ENCODE results near the gene WIPF2. TPM values are rescaled to one million over a fixed set of nuclear protein-coding genes. Genes with fewer than 3 reads are reported as not detected.

Gene WIPF2
- polyA plus RNA-seq, 1 donor: 24.5 TPM

- no peak for DNase-seq
- Histone ChIP-seq H3K27ac (ENCODE audit: low read length) (peak overlapping the region; percentile 55), H3K4me3 (ENCODE audit: low read length) (peak overlapping the region; percentile 99), H3K36me3 (ENCODE audit: control insufficient read depth, insufficient read depth, low read length) (no peaks in the 10 kb centered on the region), H3K4me1 (ENCODE audit: control insufficient read depth, insufficient read depth, low read length) (peaks cover 82% of the 10 kb centered on the region), H3K9me3 (ENCODE audit: control insufficient read depth, low read depth, low read length) (no peaks in the 10 kb centered on the region), H3K27me3 (ENCODE audit: control insufficient read depth, insufficient read depth, low read length) (no peaks in the 10 kb centered on the region)
- no CpG with 5 or more reads among the region's 11 CpGs for WGBS (ENCODE audit: insufficient coverage, low lambda C conversion rate)
Measured at GRCh38 chr17:40319651-40320540, 100.8 kb downstream of the WIPF2 start.

- H3K4me1 ChIP-seq (ENCODE audit: control insufficient read depth, insufficient read depth, low read length): peaks cover 77% of the 10 kb centered on the region
- H3K36me3 ChIP-seq (ENCODE audit: control insufficient read depth, insufficient read depth, low read length): no peaks in the 10 kb centered on the region
- DNase-seq: peak in 1 of 2 donors; percentile 59
- H3K27me3 ChIP-seq (ENCODE audit: control insufficient read depth, insufficient read depth, low read length): no peaks in the 10 kb centered on the region
- peak overlapping the region; percentile 65 for H3K27ac ChIP-seq (ENCODE audit: low read length)
- H3K4me3 ChIP-seq (ENCODE audit: low read length): no peak overlapping the region
- WGBS (ENCODE audit: insufficient coverage, low lambda C conversion rate): no CpG with 5 or more reads among the region's 19 CpGs
- no peaks in the 10 kb centered on the region for H3K9me3 ChIP-seq (ENCODE audit: control insufficient read depth, low read depth, low read length)
Measured at GRCh38 chr17:40320756-40321523, 101.8 kb downstream of the WIPF2 start.

- no CpG with 5 or more reads among the region's 4 CpGs for WGBS (ENCODE audit: insufficient coverage, low lambda C conversion rate)
- H3K4me3 ChIP-seq (ENCODE audit: low read length): no peak overlapping the region
- no peak for DNase-seq
- H3K9me3 ChIP-seq (ENCODE audit: control insufficient read depth, low read depth, low read length): no peaks in the 10 kb centered on the region
- peaks cover 77% of the 10 kb centered on the region for H3K4me1 ChIP-seq (ENCODE audit: control insufficient read depth, insufficient read depth, low read length)
- no peaks in the 10 kb centered on the region for H3K36me3 ChIP-seq (ENCODE audit: control insufficient read depth, insufficient read depth, low read length)
- H3K27ac ChIP-seq (ENCODE audit: low read length): peak overlapping the region; percentile 65
- H3K27me3 ChIP-seq (ENCODE audit: control insufficient read depth, insufficient read depth, low read length): no peaks in the 10 kb centered on the region
Measured at GRCh38 chr17:40321524-40321929, 102.4 kb downstream of the WIPF2 start.

GRCh38 chr17:40321961-40322357, 102.9 kb downstream of the WIPF2 start:
- WGBS (ENCODE audit: insufficient coverage, low lambda C conversion rate): no CpG with 5 or more reads among the region's 4 CpGs
- H3K36me3 ChIP-seq (ENCODE audit: control insufficient read depth, insufficient read depth, low read length): no peaks in the 10 kb centered on the region
- peaks cover 77% of the 10 kb centered on the region for H3K4me1 ChIP-seq (ENCODE audit: control insufficient read depth, insufficient read depth, low read length)
- no peaks in the 10 kb centered on the region for H3K27me3 ChIP-seq (ENCODE audit: control insufficient read depth, insufficient read depth, low read length)
- peak overlapping the region; percentile 1 for H3K4me3 ChIP-seq (ENCODE audit: low read length)
- no peak for DNase-seq
- no peaks in the 10 kb centered on the region for H3K9me3 ChIP-seq (ENCODE audit: control insufficient read depth, low read depth, low read length)
- H3K27ac ChIP-seq (ENCODE audit: low read length): peak overlapping the region; percentile 65

GRCh38 chr17:40322358-40323315, 103.5 kb downstream of the WIPF2 start:
- peak in 1 of 2 donors; percentile 74 for DNase-seq
- Histone ChIP-seq H3K27me3 (ENCODE audit: control insufficient read depth, insufficient read depth, low read length) (no peaks in the 10 kb centered on the region), H3K4me3 (ENCODE audit: low read length) (peak overlapping the region; percentile 1), H3K9me3 (ENCODE audit: control insufficient read depth, low read depth, low read length) (no peaks in the 10 kb centered on the region), H3K27ac (ENCODE audit: low read length) (peak overlapping the region; percentile 65), H3K36me3 (ENCODE audit: control insufficient read depth, insufficient read depth, low read length) (no peaks in the 10 kb centered on the region), H3K4me1 (ENCODE audit: control insufficient read depth, insufficient read depth, low read length) (peaks cover 77% of the 10 kb centered on the region)
- no CpG with 5 or more reads among the region's 19 CpGs for WGBS (ENCODE audit: insufficient coverage, low lambda C conversion rate)

GRCh38 chr17:40323391-40324381, 104.6 kb downstream of the WIPF2 start:
- no peaks in the 10 kb centered on the region for H3K9me3 ChIP-seq (ENCODE audit: control insufficient read depth, low read depth, low read length)
- no peaks in the 10 kb centered on the region for H3K36me3 ChIP-seq (ENCODE audit: control insufficient read depth, insufficient read depth, low read length)
- H3K4me3 ChIP-seq (ENCODE audit: low read length): no peak overlapping the region
- DNase-seq: no peak
- no peaks in the 10 kb centered on the region for H3K27me3 ChIP-seq (ENCODE audit: control insufficient read depth, insufficient read depth, low read length)
- H3K27ac ChIP-seq (ENCODE audit: low read length): peak overlapping the region; percentile 65
- WGBS (ENCODE audit: insufficient coverage, low lambda C conversion rate): 100% methylated on average over 1 of the region's 10 CpGs
- peaks cover 80% of the 10 kb centered on the region for H3K4me1 ChIP-seq (ENCODE audit: control insufficient read depth, insufficient read depth, low read length)

GRCh38 chr17:40325156-40326013, 106.3 kb downstream of the WIPF2 start:
- Histone ChIP-seq H3K36me3 (ENCODE audit: control insufficient read depth, insufficient read depth, low read length) (peaks cover 2% of the 10 kb centered on the region), H3K9me3 (ENCODE audit: control insufficient read depth, low read depth, low read length) (no peaks in the 10 kb centered on the region), H3K4me3 (ENCODE audit: low read length) (no peak overlapping the region), H3K27me3 (ENCODE audit: control insufficient read depth, insufficient read depth, low read length) (no peaks in the 10 kb centered on the region), H3K4me1 (ENCODE audit: control insufficient read depth, insufficient read depth, low read length) (peaks cover 70% of the 10 kb centered on the region), H3K27ac (ENCODE audit: low read length) (no peak overlapping the region)
- WGBS (ENCODE audit: insufficient coverage, low lambda C conversion rate): 73% methylated on average over 2 of the region's 13 CpGs
- DNase-seq: no peak

- no peak overlapping the region for H3K27ac ChIP-seq (ENCODE audit: low read length)
- peaks cover 11% of the 10 kb centered on the region for H3K36me3 ChIP-seq (ENCODE audit: control insufficient read depth, insufficient read depth, low read length)
- no peak for DNase-seq
- H3K4me3 ChIP-seq (ENCODE audit: low read length): no peak overlapping the region
- WGBS (ENCODE audit: insufficient coverage, low lambda C conversion rate): no CpG with 5 or more reads among the region's 17 CpGs
- H3K9me3 ChIP-seq (ENCODE audit: control insufficient read depth, low read depth, low read length): no peaks in the 10 kb centered on the region
- no peaks in the 10 kb centered on the region for H3K27me3 ChIP-seq (ENCODE audit: control insufficient read depth, insufficient read depth, low read length)
- H3K4me1 ChIP-seq (ENCODE audit: control insufficient read depth, insufficient read depth, low read length): peaks cover 71% of the 10 kb centered on the region
Measured at GRCh38 chr17:40326014-40326831, 107.1 kb downstream of the WIPF2 start.
